HepG2 (cell line): ENCODE measurements around the gene PIGK. TPM values are rescaled to one million over a fixed set of nuclear protein-coding genes. Genes with fewer than 3 reads are reported as not detected.

Experiments
- BRCA1 ChIP-seq: sonication (generic); formaldehyde crosslinking; IDR thresholded peaks from 2 replicates; pipeline ENCODE4 v1.4.0; 2020; ENCODE audit warnings: missing genetic modification reagents
- CBX5 ChIP-seq: sonication (generic); formaldehyde crosslinking; IDR thresholded peaks from 2 replicates; pipeline ENCODE4 v1.4.0; 2020; ENCODE audit warnings: missing genetic modification reagents, borderline replicate concordance
- DMAP1 ChIP-seq: IDR thresholded peaks from 2 replicates; pipeline ENCODE4 v1.6.1; 2016
- GTF2F1 ChIP-seq: fragments of 150-350 bp; IDR thresholded peaks from 2 replicates; pipeline ENCODE4 v1.6.1; 2014; ENCODE audit warnings: low read length
- HOXA5 ChIP-seq: sonication (generic); formaldehyde crosslinking; IDR thresholded peaks from 2 replicates; pipeline ENCODE4 v1.4.0; 2020; ENCODE audit warnings: missing genetic modification reagents
- IKZF5 ChIP-seq: IDR thresholded peaks from 2 replicates; pipeline ENCODE4 v1.6.1; 2018; ENCODE audit warnings: missing genetic modification reagents, mild to moderate bottlenecking, missing compliant biosample characterization
- KDM3A ChIP-seq: IDR thresholded peaks from 2 replicates; pipeline ENCODE4 v1.6.1; 2018; ENCODE audit warnings: low read depth, missing compliant biosample characterization
- UBTF ChIP-seq: sonication (generic); formaldehyde crosslinking; IDR thresholded peaks from 2 replicates; pipeline ENCODE4 v1.4.0; 2020; ENCODE audit warnings: mild to moderate bottlenecking, missing genetic modification reagents
- ZNF136 ChIP-seq: sonication (generic); formaldehyde crosslinking; IDR thresholded peaks from 2 replicates; pipeline ENCODE4 v1.8.1; 2022; ENCODE audit warnings: low read depth, mild to moderate bottlenecking, moderate library complexity, missing genetic modification reagents
- ZNF232 ChIP-seq: sonication (generic); formaldehyde crosslinking; IDR thresholded peaks from 2 replicates; pipeline ENCODE4 v1.4.0; 2020; ENCODE audit warnings: missing genetic modification reagents, borderline replicate concordance
- ZNF234 ChIP-seq: sonication (generic); formaldehyde crosslinking; conservative IDR thresholded peaks from 2 replicates; pipeline ENCODE4 v1.5.1; 2020; ENCODE audit warnings: mild to moderate bottlenecking, missing genetic modification reagents
- ZNF354B ChIP-seq: sonication (generic); formaldehyde crosslinking; IDR thresholded peaks from 2 replicates; pipeline ENCODE4 v1.8.0; 2022; ENCODE audit warnings: mild to moderate bottlenecking, missing genetic modification reagents
- ZNF530 ChIP-seq: sonication (generic); formaldehyde crosslinking; IDR thresholded peaks from 2 replicates; pipeline ENCODE4 v1.5.0; 2020; ENCODE audit warnings: low read depth, mild to moderate bottlenecking, missing genetic modification reagents
- ZNF570 ChIP-seq: sonication (generic); formaldehyde crosslinking; IDR thresholded peaks from 2 replicates; pipeline ENCODE4 v1.4.0; 2020; ENCODE audit warnings: mild to moderate bottlenecking, missing genetic modification reagents, borderline replicate concordance
- ZNF816 ChIP-seq: sonication (generic); formaldehyde crosslinking; IDR thresholded peaks from 2 replicates; pipeline ENCODE4 v1.8.0; 2022; ENCODE audit warnings: missing genetic modification reagents, mild to moderate bottlenecking, borderline replicate concordance
- ZSCAN21 ChIP-seq: sonication (generic); formaldehyde crosslinking; IDR thresholded peaks from 2 replicates; pipeline ENCODE4 v1.8.0; 2022; ENCODE audit warnings: mild to moderate bottlenecking, missing genetic modification reagents, moderate library complexity, borderline replicate concordance
- ZSCAN25 ChIP-seq: sonication (generic); formaldehyde crosslinking; IDR thresholded peaks from 2 replicates; pipeline ENCODE4 v1.8.0; 2022; ENCODE audit warnings: mild to moderate bottlenecking, missing genetic modification reagents
- polyA plus RNA-seq, 8 experiments: library from polyadenylated mRNA; depleted of rRNA in 3 of 8; stranded (reverse) in 7 of 8; unstranded in 1 of 8; fragments of >200 nt; fragmentation: Illumina TruSeq in 4 of 8; extraction: Trizol in 4 of 8; gene quantifications; 2 replicates each; pipeline versions ENCODE4 v1.2.1 to v1.2.3, GENCODE V29; 2011 to 2016; ENCODE audit warnings: low read depth in 4 of 8, missing spikeins in 1 of 8, mixed read lengths in 1 of 8; ENCODE audit not compliant: insufficient read depth in 1 of 8
- total RNA-seq, 5 experiments: library from RNA; depleted of rRNA; stranded (reverse); fragments of >200 nt; fragmentation: Illumina TruSeq; extraction: Trizol; gene quantifications; 2 replicates each; pipeline ENCODE4 v1.2.3, GENCODE V29; 2016; ENCODE audit warnings: low read depth in 1 of 5
- TF ChIP-seq, protein P1 (sequence below): IDR thresholded peaks from 2 replicates; pipeline ENCODE4 v1.6.1; 2016; ENCODE audit warnings: low read depth
- TF ChIP-seq, protein P2 (sequence below): sonication (generic); formaldehyde crosslinking; conservative IDR thresholded peaks from 2 replicates; pipeline ENCODE4 v1.8.0; 2022; ENCODE audit warnings: low read depth, missing genetic modification reagents
- TF ChIP-seq, protein P3 (sequence below): IDR thresholded peaks from 2 replicates; pipeline ENCODE4 v1.6.1; 2016; ENCODE audit warnings: missing compliant biosample characterization, missing genetic modification reagents, borderline replicate concordance

PIGK gene
- total and polyA plus RNA-seq, 2 of the 13 experiments (the other 11 are each of a cell fraction or from before 2014, with no cell fraction given), result 14.7 to 38.5 TPM

GRCh38 chr1:77219166-77219887 is at the start of gene PIGK (continued):
- 0 out of 2 replicates have a peak, but pooled peaks have one; percentile 18 for TF ChIP-seq ZSCAN21 (CRISPR knock-in tag)
- 0 out of 2 replicates have a peak, but pooled peaks have one; percentile 57 for TF ChIP-seq ZNF816 (CRISPR knock-in tag)
- TF ChIP-seq GTF2F1, result no peak
- no peak for TF ChIP-seq ZNF570 (CRISPR knock-in tag)
- TF ChIP-seq HOXA5 (CRISPR knock-in tag), result peak; percentile 64; the same call in 1 of the 2 replicates
- TF ChIP-seq ZNF530, result no peak
- 0 out of 2 replicates have a peak, but pooled peaks have one; percentile 28 for TF ChIP-seq ZNF232 (CRISPR knock-in tag)
- no peak for TF ChIP-seq ZNF136 (CRISPR knock-in tag)
- TF ChIP-seq ZNF354B (CRISPR knock-in tag), result no peak
- peak; percentile 45; the same call in 1 of the 2 replicates for TF ChIP-seq CBX5 (CRISPR knock-in tag)
- TF ChIP-seq ZNF234 (CRISPR knock-in tag), result no peak
- TF ChIP-seq, protein P1, sequence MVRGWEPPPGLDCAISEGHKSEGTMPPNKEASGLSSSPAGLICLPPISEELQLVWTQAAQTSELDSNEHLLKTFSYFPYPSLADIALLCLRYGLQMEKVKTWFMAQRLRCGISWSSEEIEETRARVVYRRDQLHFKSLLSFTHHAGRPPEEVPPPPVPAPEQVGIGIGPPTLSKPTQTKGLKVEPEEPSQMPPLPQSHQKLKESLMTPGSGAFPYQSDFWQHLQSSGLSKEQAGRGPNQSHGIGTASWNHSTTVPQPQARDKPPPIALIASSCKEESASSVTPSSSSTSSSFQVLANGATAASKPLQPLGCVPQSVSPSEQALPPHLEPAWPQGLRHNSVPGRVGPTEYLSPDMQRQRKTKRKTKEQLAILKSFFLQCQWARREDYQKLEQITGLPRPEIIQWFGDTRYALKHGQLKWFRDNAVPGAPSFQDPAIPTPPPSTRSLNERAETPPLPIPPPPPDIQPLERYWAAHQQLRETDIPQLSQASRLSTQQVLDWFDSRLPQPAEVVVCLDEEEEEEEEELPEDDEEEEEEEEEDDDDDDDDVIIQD, result peak; percentile 79; the same call in 1 of the 2 replicates
- no peak for TF ChIP-seq ZSCAN25
- no peak for TF ChIP-seq BRCA1 (CRISPR knock-in tag)
- peak; percentile 33; the same call in 1 of the 2 replicates for TF ChIP-seq UBTF (CRISPR knock-in tag)
- TF ChIP-seq DMAP1, result peak; percentile 84
- 0 out of 2 replicates have a peak, but pooled peaks have one; percentile 63 for TF ChIP-seq KDM3A (CRISPR knock-in tag)
- TF ChIP-seq, protein P2, sequence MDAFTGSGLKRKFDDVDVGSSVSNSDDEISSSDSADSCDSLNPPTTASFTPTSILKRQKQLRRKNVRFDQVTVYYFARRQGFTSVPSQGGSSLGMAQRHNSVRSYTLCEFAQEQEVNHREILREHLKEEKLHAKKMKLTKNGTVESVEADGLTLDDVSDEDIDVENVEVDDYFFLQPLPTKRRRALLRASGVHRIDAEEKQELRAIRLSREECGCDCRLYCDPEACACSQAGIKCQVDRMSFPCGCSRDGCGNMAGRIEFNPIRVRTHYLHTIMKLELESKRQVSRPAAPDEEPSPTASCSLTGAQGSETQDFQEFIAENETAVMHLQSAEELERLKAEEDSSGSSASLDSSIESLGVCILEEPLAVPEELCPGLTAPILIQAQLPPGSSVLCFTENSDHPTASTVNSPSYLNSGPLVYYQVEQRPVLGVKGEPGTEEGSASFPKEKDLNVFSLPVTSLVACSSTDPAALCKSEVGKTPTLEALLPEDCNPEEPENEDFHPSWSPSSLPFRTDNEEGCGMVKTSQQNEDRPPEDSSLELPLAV (CRISPR knock-in tag), result no peak
- peak; percentile 61; the same call in 1 of the 2 replicates for TF ChIP-seq IKZF5
- TF ChIP-seq, protein P3, sequence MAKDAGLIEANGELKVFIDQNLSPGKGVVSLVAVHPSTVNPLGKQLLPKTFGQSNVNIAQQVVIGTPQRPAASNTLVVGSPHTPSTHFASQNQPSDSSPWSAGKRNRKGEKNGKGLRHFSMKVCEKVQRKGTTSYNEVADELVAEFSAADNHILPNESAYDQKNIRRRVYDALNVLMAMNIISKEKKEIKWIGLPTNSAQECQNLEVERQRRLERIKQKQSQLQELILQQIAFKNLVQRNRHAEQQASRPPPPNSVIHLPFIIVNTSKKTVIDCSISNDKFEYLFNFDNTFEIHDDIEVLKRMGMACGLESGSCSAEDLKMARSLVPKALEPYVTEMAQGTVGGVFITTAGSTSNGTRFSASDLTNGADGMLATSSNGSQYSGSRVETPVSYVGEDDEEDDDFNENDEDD, result peak; percentile 93; the same call in 1 of the 2 replicates
